ENCODE results near the gene EDC4.

DNA sequence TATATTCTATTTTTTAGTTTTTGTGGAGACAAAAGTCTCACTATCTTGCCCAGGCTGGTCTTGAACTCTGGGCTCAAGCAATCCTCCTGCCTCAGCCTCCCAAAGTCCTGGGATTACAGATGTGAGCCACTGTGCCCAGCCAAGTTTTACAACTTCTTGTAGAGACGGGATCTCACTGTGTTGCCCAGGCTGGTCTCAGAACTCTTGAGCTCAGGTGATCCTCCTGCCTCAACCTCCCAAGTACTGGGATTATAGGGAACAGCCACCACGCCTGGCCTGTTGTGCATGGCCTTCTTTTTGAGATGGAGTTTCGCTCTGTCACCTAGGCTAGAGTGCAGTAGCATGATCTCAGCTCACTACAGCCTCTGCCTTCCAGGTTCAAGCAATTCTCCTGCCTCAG, 19.2 kb upstream of the EDC4 start:
- TF ChIP-seq EP300 (conservative IDR thresholded peaks at IDR 0.05; ENCODE audit: poor library complexity, severe bottlenecking) (no peak), POLR2AphosphoS5 (IDR thresholded peaks at IDR 0.05) (no peak), EZH2 (IDR thresholded peaks at IDR 0.05; ENCODE audit: borderline replicate concordance, insufficient read depth, low read length, poor library complexity, severe bottlenecking) (no peak), TAF1 (IDR thresholded peaks at IDR 0.05; ENCODE audit: low read depth) (no peak), MXI1 (conservative IDR thresholded peaks at IDR 0.05; ENCODE audit: poor library complexity, severe bottlenecking) (no peak), SMC3 (conservative IDR thresholded peaks at IDR 0.05; ENCODE audit: poor library complexity) (no peak), RAD21 (conservative IDR thresholded peaks at IDR 0.05) (no peak)
- TF ChIP-seq, protein P1, sequence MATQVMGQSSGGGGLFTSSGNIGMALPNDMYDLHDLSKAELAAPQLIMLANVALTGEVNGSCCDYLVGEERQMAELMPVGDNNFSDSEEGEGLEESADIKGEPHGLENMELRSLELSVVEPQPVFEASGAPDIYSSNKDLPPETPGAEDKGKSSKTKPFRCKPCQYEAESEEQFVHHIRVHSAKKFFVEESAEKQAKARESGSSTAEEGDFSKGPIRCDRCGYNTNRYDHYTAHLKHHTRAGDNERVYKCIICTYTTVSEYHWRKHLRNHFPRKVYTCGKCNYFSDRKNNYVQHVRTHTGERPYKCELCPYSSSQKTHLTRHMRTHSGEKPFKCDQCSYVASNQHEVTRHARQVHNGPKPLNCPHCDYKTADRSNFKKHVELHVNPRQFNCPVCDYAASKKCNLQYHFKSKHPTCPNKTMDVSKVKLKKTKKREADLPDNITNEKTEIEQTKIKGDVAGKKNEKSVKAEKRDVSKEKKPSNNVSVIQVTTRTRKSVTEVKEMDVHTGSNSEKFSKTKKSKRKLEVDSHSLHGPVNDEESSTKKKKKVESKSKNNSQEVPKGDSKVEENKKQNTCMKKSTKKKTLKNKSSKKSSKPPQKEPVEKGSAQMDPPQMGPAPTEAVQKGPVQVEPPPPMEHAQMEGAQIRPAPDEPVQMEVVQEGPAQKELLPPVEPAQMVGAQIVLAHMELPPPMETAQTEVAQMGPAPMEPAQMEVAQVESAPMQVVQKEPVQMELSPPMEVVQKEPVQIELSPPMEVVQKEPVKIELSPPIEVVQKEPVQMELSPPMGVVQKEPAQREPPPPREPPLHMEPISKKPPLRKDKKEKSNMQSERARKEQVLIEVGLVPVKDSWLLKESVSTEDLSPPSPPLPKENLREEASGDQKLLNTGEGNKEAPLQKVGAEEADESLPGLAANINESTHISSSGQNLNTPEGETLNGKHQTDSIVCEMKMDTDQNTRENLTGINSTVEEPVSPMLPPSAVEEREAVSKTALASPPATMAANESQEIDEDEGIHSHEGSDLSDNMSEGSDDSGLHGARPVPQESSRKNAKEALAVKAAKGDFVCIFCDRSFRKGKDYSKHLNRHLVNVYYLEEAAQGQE (IDR thresholded peaks at IDR 0.05; ENCODE audit: borderline replicate concordance) = no peak
- TF ChIP-seq, protein P2, sequence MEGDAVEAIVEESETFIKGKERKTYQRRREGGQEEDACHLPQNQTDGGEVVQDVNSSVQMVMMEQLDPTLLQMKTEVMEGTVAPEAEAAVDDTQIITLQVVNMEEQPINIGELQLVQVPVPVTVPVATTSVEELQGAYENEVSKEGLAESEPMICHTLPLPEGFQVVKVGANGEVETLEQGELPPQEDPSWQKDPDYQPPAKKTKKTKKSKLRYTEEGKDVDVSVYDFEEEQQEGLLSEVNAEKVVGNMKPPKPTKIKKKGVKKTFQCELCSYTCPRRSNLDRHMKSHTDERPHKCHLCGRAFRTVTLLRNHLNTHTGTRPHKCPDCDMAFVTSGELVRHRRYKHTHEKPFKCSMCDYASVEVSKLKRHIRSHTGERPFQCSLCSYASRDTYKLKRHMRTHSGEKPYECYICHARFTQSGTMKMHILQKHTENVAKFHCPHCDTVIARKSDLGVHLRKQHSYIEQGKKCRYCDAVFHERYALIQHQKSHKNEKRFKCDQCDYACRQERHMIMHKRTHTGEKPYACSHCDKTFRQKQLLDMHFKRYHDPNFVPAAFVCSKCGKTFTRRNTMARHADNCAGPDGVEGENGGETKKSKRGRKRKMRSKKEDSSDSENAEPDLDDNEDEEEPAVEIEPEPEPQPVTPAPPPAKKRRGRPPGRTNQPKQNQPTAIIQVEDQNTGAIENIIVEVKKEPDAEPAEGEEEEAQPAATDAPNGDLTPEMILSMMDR (IDR thresholded peaks at IDR 0.05; ENCODE audit: poor library complexity, severe bottlenecking) = no peak

All from neural cell (in vitro differentiated cells).